Adrenal gland (tissue), 5 donors: ENCODE results near the gene SNED1.

Source experiments
- CTCF ChIP-seq, 6 experiments: fragments of 450-650 bp in 4 of 6; fragments of 200-600 bp in 2 of 6; sonication (generic) in 1 of 6; IDR thresholded peaks; 1 replicate in 5 of 6; 2 replicates in 1 of 6; pipeline versions ENCODE4 v1.5.1 to v1.8.0; 2016 to 2021; ENCODE audit warnings: antibody characterized with exemption in 6 of 6, mild to moderate bottlenecking in 2 of 6, moderate library complexity in 1 of 6
- POLR2A ChIP-seq, 2 donors: fragments of 450-650 bp; IDR thresholded peaks; one replicate each; pipeline ENCODE4 v1.6.1; 2017; ENCODE audit warnings: antibody characterized with exemption in 2 of 2, mild to moderate bottlenecking in 2 of 2, moderate library complexity in 1 of 2
- donor health status: DM: no; HTN: no; CAD: no.

GRCh38 chr2:241067501-241068135 is 69.2 kb downstream of the SNED1 start:
- no peak for TF ChIP-seq CTCF (IDR thresholded peaks at IDR 0.05)
- TF ChIP-seq POLR2A (IDR thresholded peaks at IDR 0.05): no peak
